CD4-positive, alpha-beta T cell treated with Interferon gamma for 1 hour (primary cell): ENCODE data around the gene PBRM1.
"Not testable (repeated sequence)": the region's sequence is repeated elsewhere in the genome, so short reads cannot be mapped to it uniquely, and the experiment has no call there.

ENCODE experiments used
- DNase-seq: peaks from one replicate; pipeline ENCODE4 v3.0.0-alpha.2; 2020

The PBRM1 gene

GRCh38 chr3:52534281-52535183 is 151.2 kb downstream of the PBRM1 start:
- DNase-seq, result no peak

GRCh38 chr3:52533623-52534280 is 152.0 kb downstream of the PBRM1 start, which contains the start of gene NT5DC2:
TSS of gene NT5DC2 (minus strand) at chr3:52533857. CDS start at chr3:52533737, 120 bp downstream.
- DNase-seq, result peak; percentile 73

GRCh38 chr3:52532838-52533622 is 152.7 kb downstream of the PBRM1 start:
- no peak for DNase-seq

- peak; percentile 43 for DNase-seq
These were observed 153.2 kb downstream of the PBRM1 start for GRCh38 chr3:52532517-52532837.

GRCh38 chr3:52531860-52532516 is 153.7 kb downstream of the PBRM1 start:
- no peak for DNase-seq

GRCh38 chr3:52530918-52531826 is 154.5 kb downstream of the PBRM1 start:
- DNase-seq, result no peak

- no peak for DNase-seq
These were observed 156.1 kb downstream of the PBRM1 start for GRCh38 chr3:52529376-52530333.

GRCh38 chr3:52528586-52529375 is 156.9 kb downstream of the PBRM1 start:
- no peak for DNase-seq

- DNase-seq, result no peak
These were observed 157.8 kb downstream of the PBRM1 start for GRCh38 chr3:52527732-52528585.

GRCh38 chr3:52527039-52527731 is 158.5 kb downstream of the PBRM1 start:
- DNase-seq, result no peak

- not testable (repeated sequence) for DNase-seq
These were observed 159.1 kb downstream of the PBRM1 start for GRCh38 chr3:52526671-52527038.

- DNase-seq, result no peak
These were observed 159.8 kb downstream of the PBRM1 start for GRCh38 chr3:52525680-52526561.

GRCh38 chr3:52524752-52525679 is 160.7 kb downstream of the PBRM1 start:
- DNase-seq, result no peak

GRCh38 chr3:52524258-52524751 is 161.4 kb downstream of the PBRM1 start:
- no peak for DNase-seq

GRCh38 chr3:52523386-52524257 is 162.1 kb downstream of the PBRM1 start:
- DNase-seq, result no peak
